Nephron (organoid): ENCODE measurements around the gene COPZ2.

Source experiments
- H3K27ac Mint-ChIP-seq, 3 experiments: 2 replicates each; pipeline ENCODE4 v1.8.0; 2020; ENCODE audit warnings: mixed read lengths in 3 of 3, mild to moderate bottlenecking in 2 of 3, moderate library complexity in 1 of 3
- H3K27me3 Mint-ChIP-seq: 2 replicates; pipeline ENCODE4 v1.8.0; 2021; ENCODE audit warnings: low read depth, mild to moderate bottlenecking, moderate library complexity, mixed read lengths
- H3K36me3 Mint-ChIP-seq: 2 replicates; pipeline ENCODE4 v1.8.0; 2020; ENCODE audit warnings: low read depth, mixed read lengths
- H3K4me1 Mint-ChIP-seq: 2 replicates; pipeline ENCODE4 v1.8.0; 2020; ENCODE audit warnings: mixed read lengths
- H3K4me3 Mint-ChIP-seq, 3 experiments: 2 replicates each; pipeline ENCODE4 v1.8.0; 2020; ENCODE audit warnings: mild to moderate bottlenecking in 3 of 3, mixed read lengths in 3 of 3, moderate library complexity in 2 of 3
- H3K9me3 Mint-ChIP-seq: 2 replicates; pipeline ENCODE4 v1.8.0; 2020; ENCODE audit warnings: mixed read lengths
- TF ChIP-seq, protein P1 (sequence below), 3 experiments: fragments of 200-600 bp; sonication (generic); IDR thresholded peaks; one replicate each; pipeline ENCODE4 v1.5.0; 2021; ENCODE audit warnings: antibody characterized with exemption in 3 of 3; ENCODE audit not compliant: unreplicated experiment in 3 of 3

COPZ2 gene

DNA sequence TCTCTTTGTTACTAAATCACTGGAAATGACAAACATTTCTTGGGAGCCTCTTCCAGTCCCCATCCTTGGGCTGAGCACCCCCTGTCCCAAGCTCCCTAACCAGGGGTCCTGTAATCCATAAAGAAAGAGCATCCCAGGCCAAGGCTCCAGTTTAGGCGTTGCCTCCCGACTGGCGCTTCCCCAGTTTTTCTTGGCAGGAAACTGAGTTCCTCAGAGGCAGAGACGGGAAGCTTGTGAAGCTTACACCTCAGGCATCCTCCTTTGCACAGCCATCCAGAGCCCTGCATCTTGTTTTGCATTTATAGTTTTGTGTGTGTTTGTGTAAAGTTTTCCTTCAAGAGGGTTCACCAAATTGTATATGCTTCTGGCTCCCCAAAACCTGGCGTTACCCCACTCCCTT lies 7.1 kb downstream of the COPZ2 start:
- Mint-ChIP-seq H3K9me3 (no peaks in the 10 kb centered on the region), H3K36me3 (no peaks in the 10 kb centered on the region), H3K27ac (peak overlapping the region in 2 of 3 experiments; percentile 38 to 70), H3K4me3 (no peak overlapping the region), H3K27me3 (peaks cover 12% of the 10 kb centered on the region), H3K4me1 (peaks cover 25% of the 10 kb centered on the region)
- TF ChIP-seq, protein P1, sequence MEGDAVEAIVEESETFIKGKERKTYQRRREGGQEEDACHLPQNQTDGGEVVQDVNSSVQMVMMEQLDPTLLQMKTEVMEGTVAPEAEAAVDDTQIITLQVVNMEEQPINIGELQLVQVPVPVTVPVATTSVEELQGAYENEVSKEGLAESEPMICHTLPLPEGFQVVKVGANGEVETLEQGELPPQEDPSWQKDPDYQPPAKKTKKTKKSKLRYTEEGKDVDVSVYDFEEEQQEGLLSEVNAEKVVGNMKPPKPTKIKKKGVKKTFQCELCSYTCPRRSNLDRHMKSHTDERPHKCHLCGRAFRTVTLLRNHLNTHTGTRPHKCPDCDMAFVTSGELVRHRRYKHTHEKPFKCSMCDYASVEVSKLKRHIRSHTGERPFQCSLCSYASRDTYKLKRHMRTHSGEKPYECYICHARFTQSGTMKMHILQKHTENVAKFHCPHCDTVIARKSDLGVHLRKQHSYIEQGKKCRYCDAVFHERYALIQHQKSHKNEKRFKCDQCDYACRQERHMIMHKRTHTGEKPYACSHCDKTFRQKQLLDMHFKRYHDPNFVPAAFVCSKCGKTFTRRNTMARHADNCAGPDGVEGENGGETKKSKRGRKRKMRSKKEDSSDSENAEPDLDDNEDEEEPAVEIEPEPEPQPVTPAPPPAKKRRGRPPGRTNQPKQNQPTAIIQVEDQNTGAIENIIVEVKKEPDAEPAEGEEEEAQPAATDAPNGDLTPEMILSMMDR (IDR thresholded peaks at IDR 0.05; ENCODE audit: unreplicated experiment in 3 of 3), result no peak

DNA sequence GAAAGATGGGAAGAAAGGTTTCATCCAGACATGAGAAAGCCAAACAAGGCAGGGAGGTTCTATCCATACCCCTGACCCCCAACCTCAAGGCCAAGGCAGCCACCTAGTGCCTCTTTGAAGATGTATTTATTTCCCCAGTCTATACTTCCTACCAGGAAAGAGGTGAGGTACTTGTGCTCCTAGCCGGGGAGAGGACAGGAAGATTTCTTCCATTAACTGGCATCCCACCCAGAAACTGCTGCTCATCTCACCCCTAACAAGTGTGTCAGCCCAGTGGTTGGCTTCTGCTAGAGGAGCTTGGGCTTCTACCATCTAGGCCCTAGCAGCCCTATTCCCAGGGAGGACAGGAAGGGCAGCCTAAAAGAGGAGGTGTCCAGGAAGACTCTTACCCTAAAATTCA lies 8.9 kb downstream of the COPZ2 start:
- Mint-ChIP-seq H3K4me1 (peaks cover 40% of the 10 kb centered on the region), H3K36me3 (no peaks in the 10 kb centered on the region), H3K27me3 (peaks cover 27% of the 10 kb centered on the region), H3K27ac (no peak overlapping the region), H3K4me3 (no peak overlapping the region), H3K9me3 (no peaks in the 10 kb centered on the region)
- TF ChIP-seq, protein P1 (IDR thresholded peaks at IDR 0.05; ENCODE audit: unreplicated experiment in 3 of 3), result no peak

DNA sequence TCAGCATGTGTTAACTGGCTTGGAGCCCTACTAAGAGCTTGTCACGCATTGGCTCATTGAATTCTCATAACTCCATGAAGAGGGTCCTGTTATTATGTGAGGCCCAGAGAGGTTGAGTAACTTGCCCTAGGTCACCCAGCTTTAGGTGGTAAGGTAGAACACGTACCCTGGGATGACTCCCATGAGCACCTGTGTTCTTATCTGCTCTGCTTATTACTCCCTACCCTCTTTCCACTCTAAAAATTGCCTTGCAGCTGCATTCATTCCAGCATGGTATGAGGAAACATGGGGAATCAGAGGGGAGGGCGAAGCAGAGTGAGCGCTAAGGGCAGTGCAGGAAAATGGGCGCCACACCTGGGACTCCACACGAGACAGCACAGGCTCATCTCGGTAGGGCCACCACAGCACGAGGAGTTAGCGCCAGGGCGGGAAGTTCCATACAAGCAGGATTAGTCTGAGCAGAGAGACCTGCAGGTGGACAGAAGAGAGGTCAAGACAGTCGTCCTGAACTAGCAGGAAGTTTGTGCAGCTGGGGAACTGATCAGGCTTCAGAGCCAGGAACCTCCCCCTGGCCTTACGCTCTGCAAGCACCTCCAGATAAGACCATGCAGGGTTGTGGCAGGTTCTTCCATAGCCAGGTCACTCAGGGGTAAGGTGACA lies 10.1 kb downstream of the COPZ2 start:
- Mint-ChIP-seq H3K27ac (no peak overlapping the region), H3K36me3 (no peaks in the 10 kb centered on the region), H3K27me3 (peaks cover 36% of the 10 kb centered on the region), H3K4me3 (no peak overlapping the region), H3K4me1 (peaks cover 44% of the 10 kb centered on the region), H3K9me3 (no peaks in the 10 kb centered on the region)
- TF ChIP-seq, protein P1 (IDR thresholded peaks at IDR 0.05; ENCODE audit: unreplicated experiment in 3 of 3), result no peak

DNA sequence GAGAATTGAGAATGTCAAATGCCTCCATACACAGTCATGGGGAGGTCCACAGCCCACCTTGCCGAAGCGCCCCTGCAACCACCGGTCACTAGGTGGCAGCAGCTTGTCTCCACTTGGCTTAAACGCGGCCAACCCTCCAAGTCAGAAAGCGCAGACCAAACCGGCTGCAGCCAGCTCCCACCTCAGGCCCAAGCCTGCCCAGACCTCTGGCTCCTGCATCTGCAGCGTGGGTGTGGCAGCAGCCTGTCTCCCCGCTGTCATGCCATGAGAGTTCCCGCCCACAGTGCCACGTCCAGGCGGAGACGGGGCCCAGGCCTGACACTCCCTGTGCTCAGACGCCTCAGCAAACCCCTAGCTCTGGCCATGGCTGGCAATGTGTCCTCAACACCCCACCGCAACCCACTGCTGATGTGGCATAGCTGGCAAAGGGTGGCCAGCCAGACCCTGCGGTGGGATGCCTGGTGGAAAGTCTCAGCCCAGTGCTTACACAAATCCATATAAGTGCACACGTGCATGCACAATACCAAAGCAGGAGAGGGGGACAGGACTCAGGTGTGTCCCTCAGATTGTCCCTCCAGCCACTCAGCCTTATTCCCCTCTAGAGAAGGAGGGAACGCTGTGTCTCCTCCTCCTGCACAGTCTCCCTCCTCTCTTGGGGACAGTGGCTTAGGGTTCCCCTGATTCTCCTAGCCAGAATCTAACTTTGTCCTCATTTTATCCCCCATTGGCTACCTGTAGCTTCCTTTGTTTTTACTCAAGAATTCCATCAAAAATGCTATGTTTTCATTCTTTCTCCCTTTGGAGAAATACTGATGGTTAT lies 10.9 kb downstream of the COPZ2 start:
- H3K9me3 Mint-ChIP-seq, result no peaks in the 10 kb centered on the region
- H3K36me3 Mint-ChIP-seq, result no peaks in the 10 kb centered on the region
- TF ChIP-seq, protein P1 (IDR thresholded peaks at IDR 0.05; ENCODE audit: unreplicated experiment in 3 of 3), result peak; percentile 85 to 90 (median 90)
- H3K4me1 Mint-ChIP-seq, result peaks cover 44% of the 10 kb centered on the region
- peaks cover 44% of the 10 kb centered on the region for H3K27me3 Mint-ChIP-seq
- H3K27ac Mint-ChIP-seq, result peak overlapping the region in 1 of 3 experiments; percentile 63
- H3K4me3 Mint-ChIP-seq, result peak overlapping the region; percentile 64 to 82 (median 82)

DNA sequence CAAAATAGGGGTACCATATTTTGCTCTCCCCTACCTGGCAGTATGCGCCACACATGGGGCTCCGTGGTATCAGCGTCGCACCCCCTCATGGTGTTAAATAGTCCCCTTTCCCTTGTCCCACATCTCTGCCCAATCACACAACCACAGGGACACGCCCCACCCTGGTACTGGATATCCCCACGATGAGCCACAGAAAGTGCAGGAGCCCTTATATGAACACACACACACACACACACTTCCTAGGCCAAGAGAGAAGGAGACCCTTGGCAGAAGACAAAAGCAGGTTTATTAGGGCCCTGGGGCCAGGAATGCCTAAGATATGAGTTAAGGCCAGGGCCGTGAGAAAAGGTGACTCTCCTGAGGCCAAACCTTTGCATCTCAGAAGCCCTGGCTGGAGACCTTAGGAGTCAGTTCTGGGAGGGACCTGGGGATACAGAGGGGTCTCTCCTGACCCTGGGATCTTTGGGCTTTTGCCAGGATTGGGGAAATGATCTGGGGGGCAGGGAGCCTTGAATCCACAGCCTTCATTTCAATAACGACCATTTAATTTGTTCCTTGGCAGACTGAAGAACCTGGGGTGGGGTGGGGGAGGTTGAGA lies 11.6 kb downstream of the COPZ2 start:
- Mint-ChIP-seq H3K36me3 (no peaks in the 10 kb centered on the region), H3K27me3 (peaks cover 51% of the 10 kb centered on the region)
- TF ChIP-seq, protein P1 (IDR thresholded peaks at IDR 0.05; ENCODE audit: unreplicated experiment in 3 of 3), result no peak

More for the DNA sequence above, 11.6 kb downstream of the COPZ2 start:
- peak overlapping the region; percentile 82 to 87 (median 82) for H3K4me3 Mint-ChIP-seq
- H3K4me1 Mint-ChIP-seq, result peaks cover 44% of the 10 kb centered on the region
- H3K9me3 Mint-ChIP-seq, result no peaks in the 10 kb centered on the region
- H3K27ac Mint-ChIP-seq, result peak overlapping the region in 2 of 3 experiments; percentile 19 to 63
